ENCODE measurements around the gene UTY. TPM values are rescaled to one million over a fixed set of nuclear protein-coding genes. Genes with fewer than 3 reads are reported as not detected.
"Not testable (repeated sequence)": the region's sequence is repeated elsewhere in the genome, so short reads cannot be mapped to it uniquely, and the experiment has no call there.

The UTY gene
- total and polyA plus RNA-seq, 4 donors = 2.2 to 24.3 TPM; not detected in 2

DNA sequence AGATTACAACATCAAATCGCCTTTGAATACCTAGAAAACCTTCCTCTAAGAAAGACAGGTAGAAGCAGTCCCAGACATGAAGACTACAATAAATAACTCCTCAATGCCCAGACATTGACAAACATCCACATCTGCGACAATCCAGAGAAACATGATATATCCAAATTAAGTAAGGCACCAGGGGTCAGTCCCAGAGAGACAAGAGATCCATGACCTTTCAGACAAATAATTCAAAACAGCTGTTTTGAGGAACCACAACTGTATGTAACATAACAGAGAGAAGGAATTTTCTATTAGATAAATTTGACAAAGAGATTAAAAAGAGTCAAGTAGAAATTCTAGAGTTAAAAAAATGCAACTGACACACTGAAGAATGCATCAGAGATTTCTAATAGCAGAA is 200.3 kb downstream of the UTY start:
- Histone ChIP-seq H3K27ac (ENCODE audit: low read depth in 1 of 2, low read length in 2 of 2) (no peak overlapping the region), H3K27me3 (ENCODE audit: control insufficient read depth in 4 of 4, insufficient read depth in 4 of 4, low read length in 3 of 4) (no peaks in the 10 kb centered on the region), H3K4me1 (ENCODE audit: control insufficient read depth in 4 of 4, insufficient read depth in 4 of 4, low read length in 3 of 4) (no peaks in the 10 kb centered on the region), H3K9me3 (ENCODE audit: control insufficient read depth in 4 of 4, low read length in 3 of 4) (no peaks in the 10 kb centered on the region), H3K9ac (ENCODE audit: low read depth in 1 of 2, low read length in 2 of 2) (no peak overlapping the region), H3K36me3 (ENCODE audit: control insufficient read depth in 4 of 4, insufficient read depth in 3 of 4, low read depth in 1 of 4, low read length in 3 of 4) (peaks cover 0 to 3% (median 0%) of the 10 kb centered on the region in 4 donors), H3K4me3 (ENCODE audit: low read depth in 1 of 3, low read length in 3 of 3) (no peak overlapping the region)
- 97% methylated on average over 2 of the region's 2 CpGs for WGBS
- TF ChIP-seq FOXA1 (IDR thresholded peaks at IDR 0.05) (no peak), RXRA (IDR thresholded peaks at IDR 0.05) (no peak), ATF3 (IDR thresholded peaks at IDR 0.05) (no peak), CTCF (IDR thresholded peaks at IDR 0.05; ENCODE audit: low read depth, low read length, missing input control) (no peak), JUND (IDR thresholded peaks at IDR 0.05) (no peak), HNF4G (IDR thresholded peaks at IDR 0.05) (no peak), HNF4A (conservative IDR thresholded peaks at IDR 0.05) (no peak), YY1 (IDR thresholded peaks at IDR 0.05) (no peak), ZBTB33 (IDR thresholded peaks at IDR 0.05) (no peak), REST (IDR thresholded peaks at IDR 0.05) (no peak), EGR1 (IDR thresholded peaks at IDR 0.05; ENCODE audit: low read depth in 2 of 2) (no peak), FOXA2 (IDR thresholded peaks at IDR 0.05) (no peak)
- TF ChIP-seq, protein P1, sequence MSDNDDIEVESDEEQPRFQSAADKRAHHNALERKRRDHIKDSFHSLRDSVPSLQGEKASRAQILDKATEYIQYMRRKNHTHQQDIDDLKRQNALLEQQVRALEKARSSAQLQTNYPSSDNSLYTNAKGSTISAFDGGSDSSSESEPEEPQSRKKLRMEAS (IDR thresholded peaks at IDR 0.05) = no peak
- DNase-seq (ENCODE audit: low spot score) = no peak

GRCh38 chrY:13271706-13272105 is 208.1 kb downstream of the UTY start:
- H3K9ac ChIP-seq (ENCODE audit: low read depth in 1 of 2, low read length in 2 of 2) = no peak overlapping the region
- H3K36me3 ChIP-seq (ENCODE audit: control insufficient read depth in 4 of 4, insufficient read depth in 3 of 4, low read depth in 1 of 4, low read length in 3 of 4) = peaks cover 0 to 5% (median 1%) of the 10 kb centered on the region in 4 donors
- TF ChIP-seq FOXA2 (IDR thresholded peaks at IDR 0.05) = no peak
- H3K27me3 ChIP-seq (ENCODE audit: control insufficient read depth in 4 of 4, insufficient read depth in 4 of 4, low read length in 3 of 4) = no peaks in the 10 kb centered on the region
- no peaks in the 10 kb centered on the region for H3K4me1 ChIP-seq (ENCODE audit: control insufficient read depth in 4 of 4, insufficient read depth in 4 of 4, low read length in 3 of 4)
- no peak overlapping the region for H3K27ac ChIP-seq (ENCODE audit: low read depth in 1 of 2, low read length in 2 of 2)
- no peaks in the 10 kb centered on the region for H3K9me3 ChIP-seq (ENCODE audit: control insufficient read depth in 4 of 4, low read length in 3 of 4)
- no peak for DNase-seq (ENCODE audit: low spot score)
- no peak overlapping the region for H3K4me3 ChIP-seq (ENCODE audit: low read depth in 1 of 3, low read length in 3 of 3)

DNA sequence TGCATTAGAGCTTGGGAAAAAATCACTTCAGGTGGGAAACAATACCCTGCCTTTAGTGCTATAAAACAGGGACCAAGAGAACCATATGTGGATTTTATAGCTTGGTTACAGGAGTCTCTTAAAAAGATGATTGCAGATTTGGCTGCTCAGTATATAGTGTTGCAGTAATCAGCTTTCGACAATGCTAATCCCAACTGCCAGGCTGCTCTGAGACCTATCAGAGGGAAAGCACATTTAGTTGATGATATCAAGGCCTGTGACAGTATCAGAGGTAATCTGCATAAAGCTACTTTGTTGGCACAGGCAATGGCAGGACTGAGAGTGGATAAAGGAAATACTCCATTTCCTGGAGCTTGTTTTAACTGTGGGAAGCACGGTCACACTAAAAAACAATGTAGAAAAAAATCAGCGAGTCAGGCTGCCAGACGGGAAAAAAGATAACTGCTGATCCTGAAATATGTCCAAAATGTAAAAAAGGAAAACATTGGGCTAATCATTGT is 225.8 kb downstream of the UTY start:
- not testable (repeated sequence) for H3K9ac ChIP-seq (ENCODE audit: low read depth in 1 of 2, low read length in 2 of 2); DNase-seq (ENCODE audit: low spot score); H3K27ac ChIP-seq (ENCODE audit: low read depth in 1 of 2, low read length in 2 of 2); H3K9me3 ChIP-seq (ENCODE audit: control insufficient read depth in 4 of 4, low read length in 3 of 4); H3K36me3 ChIP-seq (ENCODE audit: control insufficient read depth in 4 of 4, insufficient read depth in 3 of 4, low read depth in 1 of 4, low read length in 3 of 4); H3K4me1 ChIP-seq (ENCODE audit: control insufficient read depth in 4 of 4, insufficient read depth in 4 of 4, low read length in 3 of 4); H3K27me3 ChIP-seq (ENCODE audit: control insufficient read depth in 4 of 4, insufficient read depth in 4 of 4, low read length in 3 of 4); H3K4me3 ChIP-seq (ENCODE audit: low read depth in 1 of 3, low read length in 3 of 3)
- 85% methylated on average over 4 of the region's 4 CpGs for WGBS
